CD4-positive, alpha-beta T cell treated with Interleukin-15 for 1 hour (primary cell): ENCODE data around the gene KIAA1549.
"Not testable (repeated sequence)": the region's sequence is repeated elsewhere in the genome, so short reads cannot be mapped to it uniquely, and the experiment has no call there.

Experiments
- DNase-seq: peaks from one replicate; pipeline ENCODE4 v3.0.0-alpha.2; 2020

The KIAA1549 gene

DNA sequence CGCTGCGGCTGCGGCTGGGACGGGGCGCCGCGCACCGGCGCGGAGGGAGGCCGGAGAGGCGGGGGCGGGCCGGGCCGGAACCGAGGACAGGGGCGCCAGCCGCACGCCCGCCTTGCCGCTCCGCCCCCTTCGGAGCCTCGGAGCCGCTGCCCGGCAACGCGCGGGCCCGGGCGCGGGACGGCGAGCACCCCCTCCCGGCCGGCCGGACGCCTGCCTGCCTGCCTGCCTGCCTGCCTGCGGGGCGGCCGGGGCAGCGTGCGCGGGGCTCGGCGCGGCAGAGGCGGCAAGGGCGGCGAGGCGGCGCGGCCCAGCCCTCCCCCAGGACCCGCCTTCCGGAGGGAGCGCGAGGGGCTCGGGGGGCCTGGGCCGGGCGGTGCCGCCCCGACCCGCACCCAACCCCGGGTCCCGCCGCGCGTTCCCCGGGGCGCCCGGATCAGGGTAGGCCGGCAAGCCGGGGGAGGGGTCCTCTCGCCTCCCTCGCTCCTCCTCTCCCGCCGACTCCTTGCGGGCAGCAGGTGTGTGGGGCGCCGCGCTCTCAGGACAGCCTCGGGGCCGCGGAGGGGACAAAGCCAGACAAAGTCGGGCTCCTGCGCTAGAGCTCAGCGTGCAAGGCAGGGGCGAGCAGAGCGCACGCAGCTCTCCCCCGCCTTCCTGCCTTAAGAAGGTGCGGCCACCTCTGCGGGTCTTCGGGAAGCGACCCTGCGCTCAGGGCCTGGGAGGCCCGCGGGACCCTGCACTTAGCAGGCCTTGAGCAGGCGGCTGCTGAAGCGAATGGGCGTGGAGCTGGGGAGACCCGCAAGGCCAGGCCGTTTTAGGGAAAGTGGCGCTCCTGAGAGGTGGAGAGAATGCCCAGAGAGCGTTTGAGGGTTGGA lies at the start of gene KIAA1549:
KIAA1549 (minus strand) TSS at position 58 of the 872 bp plus-strand sequence. CDS start 120 bp downstream, outside the sequence.
- peak; percentile 41 for DNase-seq

DNA sequence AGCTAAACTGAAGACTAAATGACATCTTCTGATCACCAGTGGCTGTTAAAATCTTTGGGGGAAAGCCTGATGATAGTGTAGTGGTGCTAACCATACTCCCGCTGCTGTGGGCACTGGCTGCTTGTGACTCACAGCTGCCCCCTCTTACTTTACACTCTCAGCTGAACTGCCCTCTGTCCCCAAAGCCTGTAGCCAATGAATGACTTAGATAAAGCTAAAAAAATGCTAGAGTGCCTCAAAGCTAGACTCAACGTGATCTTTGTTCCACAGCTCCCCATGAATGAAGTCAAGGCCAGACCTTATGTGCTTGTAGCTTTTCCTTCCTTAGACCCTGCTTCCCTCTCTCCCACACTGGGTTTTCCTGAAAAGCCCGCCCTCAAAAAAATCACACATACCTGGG lies 48.2 kb upstream of the KIAA1549 start:
- no peak for DNase-seq

DNA sequence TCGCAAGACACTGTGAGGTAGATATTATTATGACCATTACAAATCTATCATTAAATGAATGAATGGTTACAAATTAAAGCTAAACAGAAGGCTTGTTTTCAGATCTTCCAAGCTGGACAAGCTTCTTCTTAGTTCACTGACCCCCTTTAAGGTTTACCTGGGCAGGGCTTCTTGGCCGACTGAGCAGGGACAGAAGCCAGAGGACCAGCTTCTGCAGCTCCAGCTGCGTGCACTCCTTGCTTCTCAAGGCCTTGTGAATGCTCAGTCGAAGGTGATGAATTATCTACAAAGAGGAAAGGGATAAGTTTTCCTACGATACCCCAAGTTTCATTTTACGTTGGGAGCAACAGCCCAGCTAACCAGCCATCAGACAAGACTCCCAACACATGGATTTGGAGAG lies 45.4 kb upstream of the KIAA1549 start:
- DNase-seq: no peak

DNA sequence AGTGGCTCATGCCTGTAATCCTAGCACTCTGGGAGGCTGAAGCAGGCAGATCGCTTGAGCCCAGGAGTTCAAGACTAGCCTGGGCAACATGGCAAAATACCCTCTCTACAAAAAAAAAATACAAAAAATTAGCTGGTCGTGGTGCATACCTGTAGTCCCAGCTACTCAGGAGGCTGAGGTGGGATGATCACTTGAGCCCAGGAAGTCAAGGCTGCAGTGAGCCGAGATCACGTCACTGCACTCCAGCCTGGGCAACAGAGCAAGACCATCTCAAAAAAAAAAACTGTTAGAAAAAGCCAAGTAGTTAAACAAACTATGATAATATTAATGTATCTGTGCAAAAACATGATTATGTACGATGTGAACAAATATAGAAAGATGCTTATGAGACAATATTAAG lies 44.7 kb upstream of the KIAA1549 start:
- not testable (repeated sequence) for DNase-seq

DNA sequence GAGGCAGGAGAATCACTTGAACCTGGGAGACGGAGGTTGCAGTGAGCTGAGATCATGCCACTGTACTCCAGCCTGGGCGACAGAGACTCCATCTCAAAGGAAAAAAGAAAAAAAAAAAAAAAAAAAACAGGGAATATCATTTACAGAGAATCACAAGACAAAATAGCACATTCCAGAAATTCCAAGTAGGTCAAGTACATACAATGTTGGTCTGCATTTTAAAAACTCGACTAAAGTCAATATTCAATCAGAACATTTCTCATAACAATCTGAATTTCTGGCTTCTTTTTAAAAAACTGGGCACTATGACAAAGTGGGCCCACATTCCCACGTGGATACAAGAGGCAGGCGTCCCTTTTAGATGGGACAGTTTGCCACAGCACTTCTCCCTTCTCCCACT lies 41.9 kb upstream of the KIAA1549 start:
- no peak for DNase-seq

DNA sequence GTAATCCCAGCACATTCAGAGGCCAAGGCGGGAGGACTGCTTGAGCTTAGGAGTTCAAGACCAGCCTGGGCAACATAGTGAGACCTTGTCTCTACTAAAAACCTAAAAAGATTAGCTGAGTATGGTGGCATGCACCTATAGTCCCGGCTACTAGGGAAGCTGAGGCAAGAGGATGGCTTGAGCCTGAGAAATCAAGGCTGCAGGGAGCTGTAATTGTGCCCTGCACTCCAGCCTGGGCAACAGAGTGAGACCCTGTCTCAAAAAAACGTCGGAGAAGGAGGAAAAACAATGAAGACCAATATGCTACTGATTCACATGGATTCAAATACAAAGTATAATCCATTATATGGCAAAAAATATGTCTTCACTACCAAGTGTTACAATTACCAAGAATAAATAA lies 41.1 kb upstream of the KIAA1549 start:
- no peak for DNase-seq

DNA sequence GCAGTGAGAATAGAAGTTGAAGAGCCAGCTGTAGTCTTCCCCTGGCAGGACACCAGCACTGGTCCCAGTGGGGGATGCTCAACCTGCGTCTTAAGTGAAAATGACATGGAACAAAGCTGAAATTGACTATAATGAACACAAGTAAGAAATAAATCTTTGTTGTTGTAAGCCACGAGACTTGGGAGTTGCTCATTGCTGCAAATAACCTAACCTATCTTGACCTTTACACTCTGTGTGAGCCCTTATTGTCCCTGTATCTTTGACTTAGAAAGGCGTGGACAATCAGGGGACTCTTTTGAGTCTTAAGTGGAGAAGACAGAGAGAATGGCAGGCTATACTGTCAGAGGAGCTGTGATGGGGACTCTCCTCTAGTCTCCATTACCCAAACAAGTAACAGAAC lies 37.7 kb upstream of the KIAA1549 start:
- no peak for DNase-seq

DNA sequence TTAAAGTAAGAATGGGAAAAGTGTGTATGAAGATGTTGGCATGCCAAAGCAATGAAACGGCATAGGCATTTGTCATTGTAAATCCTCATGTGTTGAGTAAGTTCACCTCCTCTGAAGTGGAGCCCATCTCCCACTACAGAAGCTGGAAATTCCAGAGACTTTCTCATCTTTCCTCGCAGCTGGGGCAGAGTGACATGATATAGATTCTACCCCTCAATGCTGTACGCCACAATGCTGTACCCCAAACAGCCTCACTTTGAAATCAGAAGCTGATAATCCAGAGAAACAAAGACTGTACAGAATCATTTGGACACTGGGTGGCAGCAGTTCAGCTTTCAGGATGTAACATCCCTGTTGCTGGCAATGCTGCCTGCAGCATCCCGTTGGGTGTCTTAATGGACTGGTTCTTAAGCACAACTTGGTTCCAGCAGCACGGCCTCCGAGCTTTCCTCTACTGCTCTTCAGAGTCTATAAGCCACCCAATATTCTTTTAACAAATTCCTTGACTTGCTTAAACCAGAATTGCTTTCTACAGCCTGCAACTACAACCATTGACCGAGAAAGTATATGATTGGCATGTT lies 35.8 kb upstream of the KIAA1549 start:
- peak; percentile 65 for DNase-seq

DNA sequence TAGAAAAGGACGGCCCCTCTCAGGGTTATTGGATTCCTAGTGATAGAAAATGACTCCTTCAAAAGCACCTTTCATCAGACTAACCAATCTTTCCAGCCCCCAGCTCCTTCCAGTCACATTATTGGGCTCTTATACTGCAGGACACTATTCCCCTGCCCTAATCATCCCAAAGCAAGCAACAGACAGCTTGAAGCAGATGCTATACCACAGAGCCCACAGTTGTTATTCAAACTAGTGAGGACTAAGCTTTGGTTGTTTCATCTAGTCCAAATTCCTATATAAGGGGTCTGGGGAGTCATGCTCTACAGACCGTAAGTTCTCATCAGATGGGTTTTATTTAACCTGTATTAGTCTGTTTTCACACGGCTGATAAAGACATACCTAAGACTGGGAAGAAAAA lies 30.2 kb upstream of the KIAA1549 start:
- no peak for DNase-seq

DNA sequence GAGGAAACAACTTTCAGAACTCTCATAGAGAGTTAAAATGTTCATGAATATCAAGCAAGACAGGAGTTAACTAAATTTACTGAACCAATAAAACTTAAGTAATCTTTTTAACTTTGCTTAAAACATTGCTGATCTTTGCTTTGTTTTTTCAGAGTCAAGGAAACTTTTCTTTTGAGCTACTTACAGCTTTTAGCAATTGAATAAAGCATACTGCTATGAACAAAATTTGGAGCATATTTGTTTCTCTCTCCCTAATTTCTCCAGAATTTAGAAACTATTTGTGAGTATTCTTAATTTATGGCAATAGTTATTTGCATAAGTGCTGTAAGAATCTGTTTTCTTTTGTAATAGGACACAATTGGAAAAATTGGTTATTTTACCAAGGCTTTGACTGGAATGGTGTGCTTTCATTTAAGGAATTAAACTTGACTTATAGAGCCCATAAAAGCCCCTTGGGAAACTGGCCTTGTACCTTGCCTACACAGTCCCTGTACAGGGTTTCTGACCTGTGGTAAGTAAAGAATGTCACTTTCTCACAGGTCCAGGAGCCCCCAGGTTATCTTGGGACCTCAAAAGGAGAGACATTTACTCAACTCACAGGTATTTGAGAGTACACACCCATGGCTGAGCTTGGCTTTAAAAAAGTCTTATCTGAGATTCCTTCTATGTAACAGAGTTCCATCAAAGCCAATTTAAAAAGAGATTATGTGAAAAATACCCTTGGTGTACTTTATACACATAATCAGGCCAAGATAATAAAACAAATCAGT lies 23.3 kb upstream of the KIAA1549 start:
- DNase-seq: no peak

DNA sequence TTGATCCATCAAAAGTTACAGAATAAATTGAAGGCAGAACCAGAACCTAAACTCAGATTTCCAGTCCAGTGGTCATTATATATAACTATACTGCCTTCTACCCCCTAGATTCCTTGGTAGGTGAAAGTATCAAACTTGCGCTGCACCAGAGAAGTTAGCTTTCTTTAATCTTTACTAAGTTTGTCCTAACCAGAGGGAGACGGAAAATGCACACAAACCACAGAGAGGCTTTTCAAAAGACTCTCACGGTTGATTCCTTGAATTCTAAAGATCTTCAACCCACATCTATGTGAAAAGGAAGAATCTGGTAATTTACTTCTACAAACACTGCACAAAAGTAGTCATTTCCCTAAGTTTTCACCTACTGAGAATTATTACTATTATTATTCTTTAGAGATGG lies 18.2 kb upstream of the KIAA1549 start:
- DNase-seq: no peak

DNA sequence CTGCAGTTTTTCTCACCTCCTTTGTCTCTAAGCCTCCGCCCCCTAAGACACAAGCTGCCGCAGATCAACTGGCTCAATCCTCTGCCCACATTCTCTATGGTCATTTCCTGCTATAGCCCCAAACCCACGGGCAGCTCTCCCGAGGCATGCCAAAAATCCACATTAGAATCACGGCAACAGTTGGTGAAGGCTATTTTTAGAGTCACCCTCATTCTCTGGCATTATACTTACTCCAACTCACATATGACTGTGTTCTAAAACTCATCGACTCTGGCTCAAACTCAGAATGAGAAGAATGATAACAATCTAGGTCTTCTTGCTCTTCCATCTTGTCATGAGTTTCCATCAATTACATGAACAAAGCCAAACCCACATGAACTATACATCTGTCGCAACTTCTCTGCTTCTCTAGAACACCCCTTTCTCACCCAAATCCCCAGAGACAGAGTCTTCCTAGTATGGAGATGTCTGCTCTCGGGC lies 10.9 kb upstream of the KIAA1549 start:
- no peak for DNase-seq

DNA sequence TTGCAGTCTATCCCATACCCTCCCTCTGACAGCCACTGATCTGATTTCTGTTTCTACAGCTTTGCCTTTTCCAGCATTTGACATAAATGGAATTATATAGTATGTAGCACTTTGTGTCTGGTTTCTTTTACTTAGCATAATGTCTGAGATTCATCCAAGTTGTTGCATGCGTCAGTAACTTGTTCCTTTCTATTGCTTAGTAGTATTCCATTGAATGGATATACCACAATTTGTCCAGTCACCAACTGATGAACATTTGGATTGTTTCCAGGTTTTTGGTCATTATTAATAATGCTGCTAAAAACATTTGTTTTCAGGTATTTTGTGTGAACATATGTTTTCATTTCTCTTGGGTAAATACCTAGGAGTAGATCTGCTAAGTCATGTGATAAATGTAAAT lies 6.5 kb upstream of the KIAA1549 start:
- DNase-seq: no peak

DNA sequence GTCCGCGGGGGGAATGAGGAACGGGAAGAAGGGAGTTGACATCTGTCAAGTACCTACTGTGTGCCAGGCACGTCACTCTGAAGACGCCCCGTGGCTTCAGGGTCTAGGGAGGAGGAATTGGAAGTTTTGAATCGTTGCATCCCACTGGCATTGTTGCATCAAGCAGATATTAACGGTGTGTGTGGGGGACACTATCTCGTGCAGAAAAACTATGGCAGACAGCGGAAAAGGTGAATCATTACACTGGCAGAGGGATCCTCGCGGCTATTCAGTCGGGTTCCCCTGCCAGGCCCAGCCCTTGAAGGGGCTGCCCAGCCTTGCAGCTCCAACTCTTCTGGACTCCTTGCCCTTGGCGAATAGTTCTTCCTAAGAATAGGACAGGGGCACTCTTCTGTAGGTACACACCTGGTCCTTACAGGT lies 1.0 kb upstream of the KIAA1549 start:
- DNase-seq: no peak

DNA sequence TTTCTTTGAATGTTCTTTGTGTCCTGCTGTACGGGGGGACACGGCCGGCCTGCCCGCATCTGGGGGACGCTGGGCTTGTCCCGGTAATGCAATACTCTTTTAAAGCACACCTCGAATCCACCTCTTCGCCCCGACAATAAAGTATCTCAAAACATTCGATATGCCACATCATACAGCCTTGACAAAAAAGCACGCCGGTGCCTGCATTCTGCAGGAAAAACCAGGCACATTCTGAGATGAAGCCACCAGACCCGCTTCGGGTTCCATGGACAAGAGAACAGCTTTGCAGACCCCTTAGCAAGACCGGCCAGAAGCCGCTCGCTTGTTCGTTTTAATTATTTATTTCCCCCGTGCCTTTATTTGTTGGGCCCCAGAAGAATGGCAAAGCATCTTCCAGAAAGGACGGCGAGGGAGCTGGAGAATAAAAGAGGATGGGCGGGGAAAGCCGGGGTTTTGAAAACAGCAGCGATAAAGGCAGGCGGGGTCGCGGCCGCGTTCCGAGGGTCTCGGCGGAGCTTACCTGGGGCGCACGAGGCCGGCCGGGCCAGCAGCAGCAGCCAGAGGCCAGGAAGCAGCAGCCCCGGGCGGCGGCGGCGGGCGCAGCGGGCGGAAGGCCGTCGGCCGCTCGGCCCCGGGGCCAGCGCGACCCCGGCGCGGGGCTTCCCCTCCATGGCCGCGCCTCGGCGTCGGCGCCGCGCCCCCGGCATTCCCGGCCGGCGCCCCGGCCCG lies 462 bp downstream of the KIAA1549 start:
- no peak for DNase-seq

DNA sequence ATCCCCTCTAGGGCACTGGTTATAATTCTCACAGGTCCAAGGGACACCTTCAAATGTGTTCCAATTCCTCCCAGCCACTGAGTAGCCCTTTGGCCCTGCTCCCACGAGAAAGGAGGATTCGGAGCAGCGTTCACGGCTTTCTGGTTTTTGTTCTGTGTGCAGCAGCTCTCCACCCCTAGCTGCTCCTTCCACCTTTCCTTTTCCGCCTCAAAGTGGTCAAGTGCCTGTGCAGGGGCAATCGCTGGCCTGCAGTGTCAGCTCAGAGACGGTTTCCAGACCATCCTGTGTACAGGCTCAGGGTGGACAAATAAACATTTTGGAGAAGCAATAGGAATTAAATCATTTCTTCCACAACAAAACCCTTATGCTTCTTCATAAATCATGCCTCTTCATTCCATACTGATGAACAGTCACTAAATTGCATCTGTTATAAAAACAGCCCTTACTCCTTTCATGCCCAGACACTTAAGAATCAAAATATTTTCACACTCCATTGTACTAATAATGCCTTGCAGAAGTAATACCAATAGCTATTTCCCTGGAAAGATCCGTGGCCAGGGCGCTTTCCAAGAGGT lies 1.1 kb downstream of the KIAA1549 start:
- DNase-seq: no peak

DNA sequence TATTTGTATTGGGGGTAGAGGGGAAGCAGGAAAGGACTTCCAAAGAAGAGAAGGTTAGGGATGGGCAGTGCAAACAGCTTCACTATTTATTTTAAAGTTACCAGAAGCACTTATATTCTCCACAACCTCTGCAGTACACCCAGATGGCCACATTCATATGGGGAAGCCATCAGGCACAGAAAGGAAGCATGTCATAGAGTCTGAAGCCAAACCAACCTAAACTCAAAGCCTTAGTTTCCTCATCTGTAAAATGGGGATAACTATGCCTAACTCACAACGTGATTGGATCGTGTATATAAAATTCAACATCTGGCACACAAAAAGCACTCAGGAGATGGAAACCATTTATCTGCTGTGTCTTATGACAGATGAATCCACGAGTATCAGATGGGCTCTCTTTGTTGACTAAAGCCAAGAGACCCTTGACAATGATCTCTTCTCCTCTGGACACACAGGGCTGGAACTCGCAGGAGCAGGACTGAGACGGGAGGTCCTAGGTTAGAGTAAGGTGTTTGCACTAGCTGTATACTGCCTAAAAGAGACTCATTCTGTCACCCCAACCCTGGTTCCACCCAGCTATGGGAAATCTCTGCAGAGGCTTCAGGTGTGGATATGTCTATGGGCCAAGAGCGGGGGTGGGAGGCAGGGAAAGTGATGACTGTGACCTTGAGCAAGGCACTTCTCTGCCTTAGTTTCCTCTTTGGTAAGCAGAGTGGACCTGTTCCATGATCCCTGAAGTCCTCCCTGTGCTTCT lies 1.8 kb downstream of the KIAA1549 start:
- DNase-seq: no peak

DNA sequence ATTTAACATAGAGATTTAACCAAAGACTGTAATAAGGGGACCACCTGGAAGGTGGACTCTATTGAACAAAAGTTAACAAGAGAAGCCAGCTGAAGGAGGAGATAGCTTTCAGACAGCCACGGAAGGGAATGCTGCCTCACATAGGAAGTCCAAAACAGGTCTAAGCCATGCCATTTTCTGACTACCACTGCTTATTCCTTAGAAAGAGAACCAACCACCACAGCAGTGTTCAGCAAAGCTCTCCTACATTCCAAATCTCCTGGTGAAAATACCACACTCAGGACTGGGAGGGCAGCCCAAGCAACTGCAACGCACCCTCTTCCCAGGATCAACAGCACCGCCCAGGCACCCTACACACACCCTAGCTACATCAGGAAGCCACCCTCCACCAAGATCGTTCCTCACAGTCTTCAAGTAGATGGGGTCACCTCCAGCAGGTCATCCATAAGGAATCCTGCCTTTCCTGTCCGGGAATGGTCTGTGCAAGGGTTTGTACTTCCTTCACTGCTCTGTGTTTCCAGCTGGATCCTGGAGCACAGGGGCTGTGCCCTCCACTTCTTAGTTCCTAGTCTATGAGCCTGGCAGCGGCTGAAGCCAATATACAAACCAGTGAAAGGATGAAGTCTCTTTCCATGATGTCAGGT lies 2.5 kb downstream of the KIAA1549 start:
- DNase-seq: no peak

DNA sequence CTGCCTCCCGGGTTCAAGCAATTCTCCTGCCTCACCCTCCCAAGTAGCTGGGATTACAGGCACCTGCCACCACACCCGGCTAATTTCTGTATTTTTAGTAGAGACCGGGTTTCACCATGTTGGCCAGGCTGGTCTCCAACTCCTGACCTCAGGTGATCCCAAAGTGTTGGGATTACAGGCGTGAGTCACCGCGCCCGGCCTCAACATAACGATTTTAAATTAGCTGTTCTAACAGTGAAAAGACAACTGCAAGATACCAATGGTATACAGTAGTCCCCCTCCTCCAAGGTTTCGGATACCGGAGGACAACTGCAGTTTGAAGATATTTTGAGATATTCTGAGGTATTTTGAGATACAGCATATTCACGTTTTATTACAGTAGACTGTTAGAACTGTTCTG lies 5.0 kb downstream of the KIAA1549 start:
- DNase-seq: not testable (repeated sequence)

DNA sequence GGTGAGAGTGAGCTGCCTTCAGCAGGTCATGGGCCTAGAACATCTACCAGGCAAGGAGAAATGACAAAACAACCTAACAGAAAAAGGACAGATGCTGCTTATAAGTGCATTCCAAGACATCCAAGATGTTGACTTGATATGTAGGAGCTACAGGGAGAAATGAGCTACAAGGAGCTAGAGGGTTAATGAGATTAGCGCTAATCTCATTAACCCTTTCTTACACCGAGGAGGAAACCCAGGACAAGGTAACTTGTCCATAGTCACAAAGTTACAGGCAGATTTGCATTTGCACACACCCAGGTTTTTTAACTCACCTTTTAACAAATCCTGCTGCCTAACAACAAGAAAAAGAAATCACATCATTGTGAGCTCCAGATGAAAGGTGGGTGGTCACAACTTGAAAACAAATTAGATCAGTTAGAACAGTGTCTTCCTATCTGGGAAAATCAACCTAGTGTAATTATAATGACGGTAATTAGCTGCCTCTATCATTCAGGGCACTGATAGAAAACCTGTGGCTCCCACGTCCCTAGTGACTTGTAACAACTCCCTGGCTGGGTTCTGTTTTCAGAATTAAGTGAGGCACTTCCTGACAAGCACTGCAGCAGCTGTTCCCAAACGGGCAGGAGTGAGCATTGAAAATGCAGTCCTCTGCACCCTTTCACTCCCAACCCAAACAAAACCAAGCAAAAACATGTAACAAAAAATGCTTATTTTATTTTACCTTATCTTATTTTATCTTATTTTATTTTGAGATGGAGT lies 5.7 kb downstream of the KIAA1549 start:
- no peak for DNase-seq
